Tibial artery (tissue), 4 donors: ENCODE data around the gene OR4C45.

Source experiments
- DNase-seq, 2 donors: peaks; one replicate each; pipeline ENCODE4 v3.0.0-alpha.2; 2019
- H3K27ac ChIP-seq, 2 donors: fragments of 200-600 bp; sonication (generic) in 1 of 2; 1 replicate in 1 of 2; 2 replicates in 1 of 2; pipeline ENCODE4 v1.5.1; 2018 to 2019; ENCODE audit warnings: mild to moderate bottlenecking in 1 of 2
- H3K27me3 ChIP-seq, 2 donors: fragments of 200-600 bp; sonication (generic) in 1 of 2; one replicate each; pipeline versions ENCODE4 v1.5.1 to v1.6.0; 2016 to 2019
- H3K36me3 ChIP-seq, 3 donors: fragments of 200-600 bp; sonication (generic) in 2 of 3; one replicate each; pipeline ENCODE4 v1.5.1; 2016 to 2019; ENCODE audit warnings: mild to moderate bottlenecking in 2 of 3
- H3K4me1 ChIP-seq, 4 donors: fragments of 200-600 bp; sonication (generic) in 2 of 4; 1 replicate in 3 of 4; 2 replicates in 1 of 4; pipeline ENCODE4 v1.5.1; 2016 to 2019
- H3K4me3 ChIP-seq, 2 donors: fragments of 200-600 bp; sonication (generic) in 1 of 2; 1 replicate in 1 of 2; 2 replicates in 1 of 2; pipeline ENCODE4 v1.5.1; 2018 to 2019; ENCODE audit warnings: mild to moderate bottlenecking in 2 of 2
- H3K9me3 ChIP-seq, 3 donors: fragments of 200-600 bp; sonication (generic) in 1 of 3; one replicate each; pipeline ENCODE4 v1.5.1; 2016 to 2019
- intact Hi-C: fragments of 100-400 bp; cut with DNase I; formaldehyde crosslinking; loops from one replicate; pipeline ENCODE4 v1.15.0; 2023; ENCODE audit warnings: low total_unique reads
- TF ChIP-seq, protein P1 (sequence below), 2 experiments: fragments of 200-600 bp in 1 of 2; fragments of 450-650 bp in 1 of 2; IDR thresholded peaks; one replicate each; pipeline ENCODE4 v1.5.1; 2017 to 2019; ENCODE audit warnings: antibody characterized with exemption in 2 of 2, mild to moderate bottlenecking in 1 of 2, moderate library complexity in 1 of 2

The OR4C45 gene

DNA sequence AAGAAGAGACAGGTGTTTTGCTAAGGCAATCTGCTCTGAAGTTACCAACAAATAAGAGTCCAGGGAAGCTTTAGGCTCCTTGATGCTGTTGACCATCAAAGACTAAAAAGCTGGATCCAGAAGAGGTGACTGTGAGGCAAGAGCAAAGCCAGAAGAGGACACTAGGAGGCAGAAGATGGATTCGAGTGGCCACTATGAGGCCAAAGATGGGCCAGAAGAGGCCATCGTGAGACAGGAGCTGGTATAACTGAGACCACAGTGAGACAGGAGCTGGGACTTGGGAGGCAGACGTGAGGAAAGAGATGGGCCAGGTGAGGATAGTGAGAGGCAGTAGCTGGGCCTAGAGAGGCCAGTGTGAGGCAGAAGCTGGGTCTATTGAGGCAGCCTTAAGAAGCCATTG lies 37.7 kb downstream of the OR4C45 start:
- H3K36me3 ChIP-seq, result no peaks in the 10 kb centered on the region
- intact Hi-C loops, result no loop called here
- TF ChIP-seq, protein P1, sequence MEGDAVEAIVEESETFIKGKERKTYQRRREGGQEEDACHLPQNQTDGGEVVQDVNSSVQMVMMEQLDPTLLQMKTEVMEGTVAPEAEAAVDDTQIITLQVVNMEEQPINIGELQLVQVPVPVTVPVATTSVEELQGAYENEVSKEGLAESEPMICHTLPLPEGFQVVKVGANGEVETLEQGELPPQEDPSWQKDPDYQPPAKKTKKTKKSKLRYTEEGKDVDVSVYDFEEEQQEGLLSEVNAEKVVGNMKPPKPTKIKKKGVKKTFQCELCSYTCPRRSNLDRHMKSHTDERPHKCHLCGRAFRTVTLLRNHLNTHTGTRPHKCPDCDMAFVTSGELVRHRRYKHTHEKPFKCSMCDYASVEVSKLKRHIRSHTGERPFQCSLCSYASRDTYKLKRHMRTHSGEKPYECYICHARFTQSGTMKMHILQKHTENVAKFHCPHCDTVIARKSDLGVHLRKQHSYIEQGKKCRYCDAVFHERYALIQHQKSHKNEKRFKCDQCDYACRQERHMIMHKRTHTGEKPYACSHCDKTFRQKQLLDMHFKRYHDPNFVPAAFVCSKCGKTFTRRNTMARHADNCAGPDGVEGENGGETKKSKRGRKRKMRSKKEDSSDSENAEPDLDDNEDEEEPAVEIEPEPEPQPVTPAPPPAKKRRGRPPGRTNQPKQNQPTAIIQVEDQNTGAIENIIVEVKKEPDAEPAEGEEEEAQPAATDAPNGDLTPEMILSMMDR (IDR thresholded peaks at IDR 0.05), result no peak
- H3K27ac ChIP-seq, result no peak overlapping the region
- H3K4me1 ChIP-seq, result no peaks in the 10 kb centered on the region
- no peak for DNase-seq
- no peak overlapping the region for H3K4me3 ChIP-seq
- H3K9me3 ChIP-seq, result peaks cover 0 to 15% (median 0%) of the 10 kb centered on the region in 3 donors
- H3K27me3 ChIP-seq, result no peaks in the 10 kb centered on the region

DNA sequence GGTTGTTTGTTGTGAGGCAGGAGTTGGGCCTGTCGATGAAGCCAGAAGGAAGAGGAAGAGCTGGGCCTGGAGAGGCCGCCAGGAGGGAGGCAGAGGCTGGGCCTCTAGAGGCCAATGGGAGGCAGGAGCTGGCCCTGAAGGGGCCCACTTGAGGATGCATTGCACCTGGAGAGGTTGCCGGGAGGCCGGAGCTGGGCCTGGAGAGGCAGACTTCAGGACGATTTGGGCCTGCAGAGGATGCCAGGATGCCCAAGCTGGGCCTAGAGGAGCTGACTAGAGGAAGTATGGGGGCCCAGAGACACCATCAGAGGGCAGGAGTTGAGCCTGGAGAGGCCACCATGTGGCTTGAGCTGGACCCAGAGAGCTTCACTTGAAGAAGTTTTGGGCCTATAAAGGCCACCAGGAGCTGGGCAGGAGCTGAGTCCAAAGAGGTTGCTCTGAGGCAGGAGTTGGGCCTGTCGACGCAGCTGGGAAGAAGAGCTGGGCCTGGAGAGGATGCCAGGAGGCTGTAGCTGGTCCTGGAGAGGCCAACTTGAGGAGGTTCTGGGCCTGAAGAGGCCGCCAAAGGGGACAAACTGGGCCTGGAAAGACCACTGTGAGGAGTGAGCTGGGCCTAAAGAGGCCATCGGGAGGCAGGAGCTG lies 39.0 kb downstream of the OR4C45 start:
- TF ChIP-seq, protein P1 (IDR thresholded peaks at IDR 0.05), result no peak
- H3K4me3 ChIP-seq, result no peak overlapping the region
- H3K4me1 ChIP-seq, result no peaks in the 10 kb centered on the region
- no peaks in the 10 kb centered on the region for H3K27me3 ChIP-seq
- H3K9me3 ChIP-seq, result peaks cover 0 to 20% (median 4%) of the 10 kb centered on the region in 3 donors
- no peak for DNase-seq
- H3K27ac ChIP-seq, result no peak overlapping the region
- no peaks in the 10 kb centered on the region for H3K36me3 ChIP-seq
- intact Hi-C loops, result no loop called here

DNA sequence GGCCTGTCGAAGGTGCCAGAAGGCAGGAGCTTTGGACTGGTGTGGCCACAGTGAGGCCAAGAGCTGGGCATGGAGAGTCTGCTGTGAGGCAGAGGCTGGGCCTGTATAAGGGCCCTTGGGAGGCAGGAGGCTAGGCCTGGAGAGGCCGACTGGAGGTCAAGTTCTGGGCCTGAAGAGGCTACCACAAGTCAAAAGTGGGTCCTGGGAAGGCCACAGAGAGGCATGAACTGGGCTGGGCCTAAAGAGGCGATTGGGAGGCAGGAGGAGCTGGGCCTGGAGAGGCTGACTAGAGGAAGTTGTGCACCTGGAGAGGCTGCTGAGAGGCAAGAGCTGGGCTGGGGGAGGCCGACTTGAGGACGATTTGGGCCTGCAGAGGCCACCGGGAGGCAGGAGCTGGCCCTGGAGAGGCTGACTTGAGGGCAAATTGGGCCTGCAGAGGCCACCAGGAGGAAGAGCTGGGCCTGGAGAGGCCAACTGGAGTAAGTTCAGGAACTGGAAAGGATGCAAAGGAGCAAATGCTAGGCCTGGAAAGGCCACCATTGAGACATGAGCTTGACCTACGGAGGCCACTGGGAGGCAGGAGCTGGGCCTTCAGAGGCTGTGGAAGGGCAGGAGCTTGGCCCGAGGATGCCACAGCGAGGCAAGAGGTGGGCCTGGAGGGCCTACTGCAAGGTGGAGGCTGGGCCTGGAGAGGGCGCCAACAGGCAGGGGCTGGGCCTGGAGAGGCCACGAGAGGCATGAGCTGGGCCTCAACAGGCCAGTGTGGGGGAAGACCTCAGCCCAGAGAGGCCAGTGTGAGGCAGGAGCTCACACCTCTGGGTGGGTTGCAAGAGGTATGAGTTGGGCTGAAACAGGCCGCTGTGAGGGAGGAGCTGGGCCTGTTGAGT lies 39.8 kb downstream of the OR4C45 start:
- no peaks in the 10 kb centered on the region for H3K4me1 ChIP-seq
- no peak for DNase-seq
- no peaks in the 10 kb centered on the region for H3K36me3 ChIP-seq
- no peak overlapping the region for H3K4me3 ChIP-seq
- intact Hi-C loops, result no loop called here
- TF ChIP-seq, protein P1 (IDR thresholded peaks at IDR 0.05), result no peak
- H3K27ac ChIP-seq, result no peak overlapping the region
- H3K9me3 ChIP-seq, result peaks cover 0 to 20% (median 4%) of the 10 kb centered on the region in 3 donors
- H3K27me3 ChIP-seq, result no peaks in the 10 kb centered on the region

DNA sequence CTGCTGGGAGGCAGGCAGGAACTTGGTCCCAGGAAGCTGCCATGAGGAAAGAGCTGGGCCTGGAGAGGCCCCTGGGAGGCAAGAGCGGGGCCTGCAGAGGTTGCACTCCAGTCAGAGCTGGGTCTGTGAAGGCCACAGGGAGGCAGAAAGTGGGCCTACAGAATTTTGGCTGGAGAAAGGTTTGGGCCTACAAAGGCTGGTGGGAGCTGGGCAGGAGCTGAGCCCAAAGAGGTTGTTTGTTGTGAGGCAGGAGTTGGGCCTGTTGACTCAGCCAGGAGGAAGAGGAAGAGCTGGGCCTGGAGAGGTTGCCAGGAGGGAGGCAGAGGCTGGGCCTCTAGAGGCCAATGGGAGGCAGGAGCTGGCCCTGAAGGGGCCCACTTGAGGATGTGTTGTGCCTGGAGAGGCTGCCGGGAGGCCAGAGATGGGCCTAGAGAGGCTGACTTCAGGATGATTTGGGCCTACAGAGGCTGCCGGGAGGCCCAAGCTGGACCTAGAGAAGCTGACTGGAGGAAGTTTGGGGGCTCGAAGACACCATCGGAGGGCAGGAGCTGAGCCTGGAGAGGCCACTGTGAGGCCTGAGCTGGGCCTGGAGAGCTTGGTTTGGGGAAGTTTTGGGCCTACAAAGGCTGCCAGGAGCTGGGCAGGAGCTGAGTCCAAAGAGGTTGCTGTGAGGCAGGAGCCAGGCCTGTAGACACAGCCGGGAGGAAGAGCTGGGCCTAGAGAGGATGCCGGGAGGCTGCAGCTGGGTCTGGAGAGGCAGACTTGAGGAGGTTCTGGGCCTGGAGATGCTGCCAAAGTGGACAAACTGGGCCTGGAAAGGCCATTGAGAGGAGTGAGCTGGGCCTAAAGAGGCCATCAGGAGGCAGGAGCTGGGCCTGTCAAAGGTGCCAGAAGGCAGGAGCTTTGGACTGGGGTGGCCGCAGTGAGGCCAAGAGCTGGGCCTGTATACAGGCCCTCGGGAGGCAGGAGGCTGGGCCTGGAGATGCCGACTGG lies 40.7 kb downstream of the OR4C45 start:
- H3K36me3 ChIP-seq, result no peaks in the 10 kb centered on the region
- TF ChIP-seq, protein P1 (IDR thresholded peaks at IDR 0.05), result no peak
- no peaks in the 10 kb centered on the region for H3K27me3 ChIP-seq
- no peak overlapping the region for H3K4me3 ChIP-seq
- no peak overlapping the region for H3K27ac ChIP-seq
- intact Hi-C loops, result no loop called here
- H3K9me3 ChIP-seq, result peaks cover 0 to 20% (median 10%) of the 10 kb centered on the region in 3 donors
- no peaks in the 10 kb centered on the region for H3K4me1 ChIP-seq
- DNase-seq, result no peak

DNA sequence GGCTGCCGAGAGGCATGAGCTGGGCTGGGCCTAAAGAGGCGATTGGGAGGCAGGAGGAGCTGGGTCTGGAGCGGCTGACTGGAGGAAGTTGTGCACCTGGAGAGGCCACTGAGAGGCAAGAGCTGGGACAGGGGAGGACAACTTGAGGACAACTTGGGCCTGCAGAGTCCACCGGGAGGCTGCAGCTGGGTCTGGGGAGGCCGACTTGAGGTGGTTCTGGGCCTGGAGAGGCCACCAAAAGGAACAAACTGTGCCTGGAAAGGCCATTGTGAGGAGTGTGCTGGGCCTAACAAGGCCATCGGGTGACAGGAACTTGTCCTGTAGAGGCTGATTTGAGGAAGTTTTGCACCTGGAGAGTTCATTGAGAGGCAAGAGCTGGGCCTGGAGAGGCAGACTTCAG lies 41.5 kb downstream of the OR4C45 start:
- TF ChIP-seq, protein P1 (IDR thresholded peaks at IDR 0.05), result no peak
- no peaks in the 10 kb centered on the region for H3K27me3 ChIP-seq
- no peaks in the 10 kb centered on the region for H3K4me1 ChIP-seq
- DNase-seq, result no peak
- no peak overlapping the region for H3K27ac ChIP-seq
- peaks cover 0 to 20% (median 10%) of the 10 kb centered on the region in 3 donors for H3K9me3 ChIP-seq
- H3K36me3 ChIP-seq, result no peaks in the 10 kb centered on the region
- intact Hi-C loops, result no loop called here
- H3K4me3 ChIP-seq, result no peak overlapping the region
